HFFc6 (cell line): ENCODE measurements around the gene PRAMEF1. TPM values are rescaled to one million over a fixed set of nuclear protein-coding genes. Genes with fewer than 3 reads are reported as not detected.
"Not testable (repeated sequence)": the region's sequence is repeated elsewhere in the genome, so short reads cannot be mapped to it uniquely, and the experiment has no call there.

Experiments used
- DNase-seq: peaks from one replicate; pipeline ENCODE4 v3.0.0-alpha.2; 2018
- H3K27ac Mint-ChIP-seq: 2 replicates; pipeline ENCODE4 v1.8.0; 2020; ENCODE audit warnings: mild to moderate bottlenecking, mixed read lengths
- H3K27me3 Mint-ChIP-seq: 2 replicates; pipeline ENCODE4 v1.8.0; 2021; ENCODE audit warnings: mild to moderate bottlenecking, moderate library complexity, mixed read lengths; ENCODE audit not compliant: insufficient read depth
- H3K36me3 Mint-ChIP-seq: 2 replicates; pipeline ENCODE4 v1.8.0; 2021; ENCODE audit warnings: low read depth, mixed read lengths
- H3K4me1 Mint-ChIP-seq: 2 replicates; pipeline ENCODE4 v1.8.0; 2020; ENCODE audit warnings: low read depth, mixed read lengths
- H3K4me3 Mint-ChIP-seq: 2 replicates; pipeline ENCODE4 v1.8.0; 2020; ENCODE audit warnings: mild to moderate bottlenecking, moderate library complexity, mixed read lengths
- H3K9me3 Mint-ChIP-seq: 2 replicates; pipeline ENCODE4 v1.8.0; 2020; ENCODE audit warnings: mild to moderate bottlenecking, mixed read lengths
- CTCF ChIP-seq: fragments of 200-600 bp; sonication (generic); IDR thresholded peaks from 2 replicates; pipeline ENCODE4 v1.5.0; 2021; ENCODE audit warnings: antibody characterized with exemption, mild to moderate bottlenecking
- total RNA-seq, 6 experiments: library from RNA; stranded (reverse); fragmentation: NEBNext Ultra II Directional; extraction: Animal tissue kit (Norgen Biotek cat#: 25700); gene quantifications; 2 replicates in 1 of 6; 3 replicates in 5 of 6; pipeline ENCODE4 v1.2.3, GENCODE V29; 2021

Gene PRAMEF1
- total RNA-seq, 6 experiments from 2014 or later, result not detected

GRCh38 chr1:12811409-12811784 lies 20.2 kb downstream of the PRAMEF1 start:
- TF ChIP-seq CTCF, result no peak
- Mint-ChIP-seq H3K36me3 (no peaks in the 10 kb centered on the region), H3K27me3 (peaks cover 2% of the 10 kb centered on the region; the same call in 1 of the 2 replicates), H3K4me3 (no peak overlapping the region), H3K4me1 (no peaks in the 10 kb centered on the region), H3K27ac (no peak overlapping the region), H3K9me3 (peaks cover 63% of the 10 kb centered on the region)
- no peak for DNase-seq

DNA sequence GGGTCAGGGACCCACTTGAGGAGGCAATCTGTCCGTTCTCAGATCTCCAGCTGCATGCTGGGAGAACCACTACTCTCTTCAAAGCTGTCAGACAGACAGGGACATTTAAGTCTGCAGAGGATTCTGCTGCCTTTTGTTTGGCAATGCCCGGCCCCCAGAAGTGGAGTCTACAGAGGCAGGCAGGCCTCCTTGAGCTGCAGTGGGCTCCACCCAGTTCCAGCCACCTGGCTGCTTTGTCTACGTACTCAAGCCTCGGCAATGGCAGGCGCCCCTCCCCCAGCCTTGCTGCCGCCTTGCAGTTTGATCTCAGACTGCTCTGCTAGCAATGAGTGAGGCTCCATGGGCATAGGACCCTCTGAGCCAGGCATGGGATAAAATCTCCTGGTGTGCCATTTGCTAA lies 27.9 kb downstream of the PRAMEF1 start:
- H3K4me3 Mint-ChIP-seq, H3K36me3 Mint-ChIP-seq, H3K4me1 Mint-ChIP-seq, H3K27me3 Mint-ChIP-seq, DNase-seq, H3K27ac Mint-ChIP-seq: not testable (repeated sequence)
- peaks cover 26% of the 10 kb centered on the region for H3K9me3 Mint-ChIP-seq

DNA sequence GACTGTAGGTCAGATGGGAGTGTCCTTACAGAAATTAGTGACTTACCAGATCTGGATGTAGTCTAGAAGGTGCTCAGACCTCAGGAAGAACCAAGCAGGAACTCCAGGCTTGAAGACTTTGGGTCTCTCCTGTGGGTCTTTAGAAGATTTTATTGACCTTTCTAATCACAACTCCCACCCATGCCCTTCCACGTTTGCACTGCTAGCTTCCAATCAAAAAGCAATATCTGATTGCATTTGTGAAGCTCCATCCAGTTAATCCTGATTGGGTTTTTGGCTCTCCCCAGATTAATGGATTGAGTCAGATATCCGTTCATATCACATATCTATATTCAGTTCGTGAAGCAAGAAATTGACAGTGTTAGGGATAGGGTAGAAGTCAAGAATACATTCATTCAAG lies 40.1 kb downstream of the PRAMEF1 start, which contains the start of gene PRAMEF11:
TSS of gene PRAMEF11 (minus strand) at position 101 of the 400 bp plus-strand sequence. CDS start 2,621 bp downstream, outside the sequence.
- H3K4me3 Mint-ChIP-seq, H3K27ac Mint-ChIP-seq, H3K36me3 Mint-ChIP-seq, H3K4me1 Mint-ChIP-seq, DNase-seq, H3K27me3 Mint-ChIP-seq: not testable (repeated sequence)
- H3K9me3 Mint-ChIP-seq, result peaks cover 42% of the 10 kb centered on the region

DNA sequence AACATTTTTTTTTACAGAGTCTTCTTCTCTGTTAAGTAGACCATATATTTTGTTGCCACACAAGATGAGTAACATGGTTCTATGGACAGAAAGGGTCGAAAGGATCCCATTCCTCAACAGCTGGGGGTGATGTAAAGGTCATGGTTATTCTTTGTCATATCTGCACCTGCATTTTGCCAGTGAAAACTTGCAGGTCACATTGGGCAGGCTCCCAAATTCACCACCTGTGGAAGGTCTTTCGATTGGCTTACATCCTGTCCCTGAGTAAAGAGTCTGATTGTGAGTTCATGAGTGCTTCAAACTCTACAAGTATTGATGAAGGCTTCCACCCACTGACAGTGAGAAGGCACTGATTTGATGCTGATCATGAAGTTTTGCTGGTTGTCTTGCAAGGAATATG lies 42.1 kb downstream of the PRAMEF1 start:
- peaks cover 39% of the 10 kb centered on the region for H3K9me3 Mint-ChIP-seq
- not testable (repeated sequence) for H3K27ac Mint-ChIP-seq, H3K27me3 Mint-ChIP-seq, DNase-seq, H3K36me3 Mint-ChIP-seq, H3K4me3 Mint-ChIP-seq, H3K4me1 Mint-ChIP-seq

Other genes starting within 250 kb of the PRAMEF1 start
- 10 to 100 TPM in 4 of 6 experiments, 1 to 10 TPM in 2; 6.0 to 29.1 (median 27.1) TPM for gene DHRS3, start 173.2 kb upstream of the PRAMEF1 start, total RNA-seq
- gene AADACL4, start 147.3 kb upstream of the PRAMEF1 start, total RNA-seq, result not detected
- not detected for gene AADACL3, start 75.3 kb upstream of the PRAMEF1 start, total RNA-seq
- gene CFAP107, start 45.2 kb upstream of the PRAMEF1 start, total RNA-seq, result not detected
- not detected for gene PRAMEF12, start 17.7 kb upstream of the PRAMEF1 start, total RNA-seq
- gene PRAMEF11, start 40.0 kb downstream of the PRAMEF1 start, total RNA-seq, result not detected
- not detected for gene HNRNPCL1, start 57.3 kb downstream of the PRAMEF1 start, total RNA-seq
- not detected for gene PRAMEF2, start 65.7 kb downstream of the PRAMEF1 start, total RNA-seq
- not detected for gene PRAMEF4, start 94.8 kb downstream of the PRAMEF1 start, total RNA-seq
- gene PRAMEF10, start 106.9 kb downstream of the PRAMEF1 start, total RNA-seq, result not detected
- not detected for gene PRAMEF7, start 125.2 kb downstream of the PRAMEF1 start, total RNA-seq
- not detected for gene PRAMEF6, start 156.2 kb downstream of the PRAMEF1 start, total RNA-seq